ENCODE results near the gene MAP2K5. TPM values are rescaled to one million over a fixed set of nuclear protein-coding genes. Genes with fewer than 3 reads are reported as not detected.

MAP2K5 gene
- total RNA-seq, 4 donors from 2014 or later = 8.0 to 14.0 (median 9.1) TPM

DNA sequence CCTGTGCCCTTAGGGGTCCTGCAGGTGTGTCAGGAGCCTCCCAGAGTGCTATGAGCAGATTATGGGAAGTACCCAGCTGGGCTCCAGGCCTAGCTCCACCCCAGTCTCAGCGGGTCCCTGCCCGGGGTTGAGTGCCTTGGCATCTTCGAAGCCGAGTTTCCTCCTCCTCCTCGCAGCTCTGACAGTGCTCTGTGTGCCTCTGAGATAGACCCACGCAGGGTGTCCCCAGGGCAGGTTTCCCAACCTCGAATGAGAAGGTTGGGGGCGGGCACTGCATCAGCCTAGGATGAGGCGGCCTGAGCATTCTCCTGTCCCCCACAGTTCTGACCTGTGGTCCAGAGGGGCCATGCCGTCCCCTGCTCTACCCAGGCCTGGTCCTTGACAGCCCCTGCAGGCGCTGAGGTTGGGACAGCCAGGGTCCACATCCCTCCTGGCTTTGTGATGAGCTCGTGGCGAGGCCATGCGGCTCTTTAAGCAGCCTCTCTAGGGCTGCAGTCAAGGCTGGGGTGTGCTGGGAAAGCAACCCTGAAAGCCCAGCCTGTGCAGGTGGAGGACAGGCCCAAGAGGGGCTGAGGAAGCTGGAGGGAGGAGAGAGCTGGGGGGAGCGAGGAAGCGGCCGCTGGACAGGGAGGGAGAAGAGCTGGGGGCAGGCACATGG lies 262.6 kb downstream of the MAP2K5 start:
- WGBS, 2 donors = 70 to 78% methylated on average over 13 to 17 of the region's 17 CpGs
- intact Hi-C loops (cut with DNase I; ENCODE audit: low total_unique reads) = no loop called here
- TF ChIP-seq POLR2A (IDR thresholded peaks at IDR 0.05) = no peak
- TF ChIP-seq CTCF (IDR thresholded peaks at IDR 0.05) = no peak
- no peak overlapping the region for H3K4me3 ChIP-seq (ENCODE audit: low read depth, poor library complexity, severe bottlenecking)
- peak in 1 of 2 donors; percentile 73 for DNase-seq (ENCODE audit: low spot score in 2 of 2)

- intact Hi-C loops (cut with DNase I; ENCODE audit: low total_unique reads) = no loop called here
- TF ChIP-seq POLR2A (IDR thresholded peaks at IDR 0.05) (no peak), CTCF (IDR thresholded peaks at IDR 0.05) (no peak)
- H3K4me3 ChIP-seq (ENCODE audit: low read depth, poor library complexity, severe bottlenecking) = no peak overlapping the region
- WGBS, 2 donors = 93 to 95% methylated on average over 16 of the region's 16 CpGs
- DNase-seq (ENCODE audit: low spot score in 2 of 2) = peak in 1 of 2 donors; percentile 37
Observed at GRCh38 chr15:67805666-67806516, 263.4 kb downstream of the MAP2K5 start.

GRCh38 chr15:67806536-67806935 lies 264.0 kb downstream of the MAP2K5 start:
- no peak overlapping the region for H3K4me3 ChIP-seq (ENCODE audit: low read depth, poor library complexity, severe bottlenecking)
- intact Hi-C loops (cut with DNase I; ENCODE audit: low total_unique reads) = no loop called here

GRCh38 chr15:67807141-67807540 lies 264.6 kb downstream of the MAP2K5 start:
- no peak for TF ChIP-seq CTCF (IDR thresholded peaks at IDR 0.05)
- no peak for TF ChIP-seq POLR2A (IDR thresholded peaks at IDR 0.05)
- intact Hi-C loops (cut with DNase I; ENCODE audit: low total_unique reads) = no loop called here
- H3K4me3 ChIP-seq (ENCODE audit: low read depth, poor library complexity, severe bottlenecking) = no peak overlapping the region
- DNase-seq (ENCODE audit: low spot score in 2 of 2) = peak in 1 of 2 donors; percentile 81
- WGBS, 2 donors = 100% methylated on average over 3 to 5 of the region's 5 CpGs

More at GRCh38 chr15:67806536-67806935, 264.0 kb downstream of the MAP2K5 start:
- peak in 1 of 2 donors; percentile 78 for DNase-seq (ENCODE audit: low spot score in 2 of 2)
- TF ChIP-seq CTCF (IDR thresholded peaks at IDR 0.05) = no peak
- no peak for TF ChIP-seq POLR2A (IDR thresholded peaks at IDR 0.05)
- 94 to 96% methylated on average over 18 of the region's 18 CpGs for WGBS, 2 donors

DNA sequence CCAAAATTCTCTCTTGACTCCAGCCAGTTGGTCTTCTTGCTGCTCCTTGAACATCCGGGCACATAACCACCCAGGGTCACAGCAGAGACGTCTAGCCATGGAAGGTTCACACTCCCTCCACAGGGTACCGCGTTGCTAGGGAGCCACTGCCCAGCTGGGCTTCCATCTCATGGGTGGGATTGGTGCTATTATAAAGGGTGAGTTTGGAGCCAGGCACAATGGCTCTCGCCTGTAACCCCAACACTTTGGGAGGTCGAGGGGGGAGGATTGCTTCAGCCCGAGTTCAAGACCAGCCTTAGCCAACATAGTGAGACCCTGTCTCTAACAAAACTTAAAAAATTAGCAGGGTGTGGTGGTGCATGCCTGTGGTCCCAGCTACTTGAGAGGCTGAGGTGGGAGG lies 265.3 kb downstream of the MAP2K5 start:
- 97 to 99% methylated on average over 7 of the region's 7 CpGs for WGBS, 2 donors
- H3K4me3 ChIP-seq (ENCODE audit: low read depth, poor library complexity, severe bottlenecking) = no peak overlapping the region
- no peak for TF ChIP-seq CTCF (IDR thresholded peaks at IDR 0.05)
- TF ChIP-seq POLR2A (IDR thresholded peaks at IDR 0.05) = no peak
- peak in 1 of 2 donors; percentile 54 for DNase-seq (ENCODE audit: low spot score in 2 of 2)
- intact Hi-C loops (cut with DNase I; ENCODE audit: low total_unique reads) = no loop called here
